Hippocampal formation (tissue), 2 donors: ENCODE data around the gene R3HDM2.
"Not testable (repeated sequence)": the region's sequence is repeated elsewhere in the genome, so short reads cannot be mapped to it uniquely, and the experiment has no call there.

Experiments
- DNase-seq, 2 donors: peaks; one replicate each; lab custom pipeline; 2025; lab: John Stamatoyannopoulos, UW

R3HDM2 gene

DNA sequence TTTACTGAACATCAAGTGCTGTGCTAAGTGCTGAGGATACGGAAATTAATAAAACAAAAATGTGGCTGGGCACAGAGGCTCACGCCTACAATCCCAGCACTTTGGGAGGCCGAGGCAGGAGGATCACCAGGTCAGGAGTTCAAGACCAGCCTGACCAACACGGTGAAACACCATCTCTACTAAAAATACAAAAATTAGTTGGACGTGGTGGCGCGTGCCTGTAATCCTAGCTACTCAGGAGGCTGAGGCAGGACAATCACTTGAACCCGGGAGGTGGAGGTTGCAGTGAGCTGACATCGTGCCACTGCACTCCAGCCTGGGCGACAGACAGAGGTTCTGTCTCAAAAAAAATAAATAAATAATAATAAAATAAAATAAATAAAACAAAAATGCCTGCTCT is 3.9 kb downstream of the R3HDM2 start:
- DNase-seq = not testable (repeated sequence)

DNA sequence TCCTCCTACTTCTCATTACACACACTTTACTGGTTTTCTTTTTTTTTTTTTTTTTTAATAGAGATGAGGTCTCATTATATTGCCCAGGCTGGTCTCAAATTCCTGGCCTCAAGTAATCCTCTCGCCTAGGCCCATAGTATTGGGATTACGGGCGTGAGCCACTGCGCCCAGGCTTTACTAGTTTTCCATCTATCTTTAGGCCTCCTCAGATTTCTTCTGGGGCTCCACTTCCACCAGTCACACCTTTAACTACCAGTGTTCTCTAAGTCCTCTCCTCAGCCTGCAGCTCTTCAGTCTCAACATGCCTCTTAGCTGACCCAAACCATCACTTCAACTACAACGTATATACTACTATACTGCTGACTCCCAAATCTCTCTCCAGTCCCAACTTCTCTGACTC is 10.4 kb downstream of the R3HDM2 start:
- DNase-seq = no peak

DNA sequence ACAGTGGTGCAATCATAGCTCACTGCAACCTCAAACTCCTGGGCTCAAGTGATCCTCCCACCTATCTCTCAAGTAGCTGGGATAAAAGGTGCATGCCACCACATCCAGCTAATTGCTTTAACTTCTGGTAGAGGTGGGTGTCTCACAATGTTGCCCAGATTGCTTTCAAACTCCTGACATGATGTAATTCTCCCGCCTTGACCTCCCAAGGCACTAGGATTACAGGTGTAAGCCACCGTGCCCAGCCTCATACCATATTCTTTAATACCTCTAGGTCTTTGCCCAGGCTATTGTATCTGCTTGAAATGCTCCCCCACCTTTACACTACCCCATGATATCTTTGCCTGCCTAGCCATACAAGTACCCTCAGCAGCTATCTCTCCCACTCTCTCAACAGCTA is 11.3 kb downstream of the R3HDM2 start:
- DNase-seq = no peak

DNA sequence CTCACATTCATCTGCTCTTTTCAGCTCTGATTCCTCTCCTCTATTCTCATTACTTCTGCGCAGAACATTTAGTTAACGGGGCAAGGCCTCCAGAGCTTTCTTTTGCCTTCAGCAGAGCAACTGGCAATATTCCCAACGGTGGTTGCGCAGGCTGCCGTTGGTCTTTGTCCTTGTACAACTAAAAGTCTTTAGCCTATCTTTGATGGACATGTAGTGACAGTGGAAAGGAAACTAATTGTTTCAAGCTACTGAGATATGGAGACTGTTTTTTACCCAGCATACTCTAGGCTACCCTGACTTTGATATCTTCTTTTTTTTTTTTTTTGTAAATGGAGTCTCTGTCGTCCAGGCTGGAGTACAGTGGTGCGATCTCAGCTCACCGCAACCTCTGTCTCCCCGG is 12.6 kb downstream of the R3HDM2 start:
- DNase-seq = no peak

DNA sequence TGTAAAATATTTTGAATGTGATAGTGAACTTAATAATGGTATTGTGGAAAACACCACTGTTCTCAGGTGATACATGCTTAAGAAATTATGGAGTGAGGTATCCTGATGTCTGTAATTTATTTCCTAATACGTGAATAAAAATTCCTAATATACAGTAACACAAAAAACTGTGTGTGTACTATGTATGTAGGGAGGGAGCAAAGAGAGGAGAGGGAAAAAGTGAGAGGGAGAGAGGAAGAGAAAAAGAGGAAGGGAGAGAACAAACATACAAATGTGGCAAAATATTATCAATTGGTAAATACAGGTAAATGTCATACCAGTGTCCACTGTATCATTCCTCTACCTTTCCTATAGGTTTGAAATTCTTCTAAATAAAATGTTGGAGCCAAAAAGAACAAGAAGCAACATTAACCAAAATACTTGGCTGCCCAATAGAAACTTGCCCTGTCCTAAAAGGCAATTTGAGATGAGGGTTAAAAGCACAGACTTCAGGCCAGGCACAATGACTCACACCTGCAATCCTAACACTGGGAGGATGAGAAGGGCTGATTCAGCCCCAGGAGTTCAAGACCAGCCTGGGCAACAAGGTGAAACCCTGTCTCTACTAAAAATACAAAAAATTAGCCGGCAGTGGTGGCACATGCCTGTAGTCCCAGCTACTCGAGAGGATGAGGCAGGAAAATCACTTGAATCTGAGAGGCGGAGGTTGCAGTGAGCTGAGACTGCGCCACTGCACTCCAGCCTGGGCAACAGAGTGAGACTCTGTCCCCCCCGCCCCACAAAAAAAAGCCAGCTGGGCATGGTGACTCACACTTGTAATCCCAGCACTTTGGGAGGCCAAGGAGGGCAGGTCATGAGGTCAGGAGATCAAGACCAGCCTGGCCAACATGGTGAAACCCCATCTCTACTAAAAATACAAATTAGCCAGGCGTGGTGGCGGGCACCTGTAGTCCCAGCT is 14.5 kb downstream of the R3HDM2 start:
- no peak for DNase-seq

DNA sequence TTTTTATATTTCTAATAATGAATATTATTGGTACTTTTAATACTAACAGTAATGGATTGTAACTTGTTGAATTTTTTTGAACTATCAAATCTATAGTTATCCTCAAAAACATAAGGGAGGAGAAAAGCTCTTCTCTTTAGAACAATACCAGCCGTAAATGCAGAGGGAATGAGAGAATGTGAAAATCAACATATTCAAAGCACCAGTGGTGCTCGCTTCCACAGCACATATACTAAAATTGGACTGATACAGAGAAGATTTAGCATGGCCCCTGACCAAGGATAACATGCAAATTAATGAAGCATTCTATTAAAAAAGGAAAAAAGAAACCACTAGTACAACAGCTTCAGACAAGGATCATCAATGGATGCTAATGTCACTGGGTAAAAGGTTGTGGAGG is 15.8 kb downstream of the R3HDM2 start:
- DNase-seq = no peak

DNA sequence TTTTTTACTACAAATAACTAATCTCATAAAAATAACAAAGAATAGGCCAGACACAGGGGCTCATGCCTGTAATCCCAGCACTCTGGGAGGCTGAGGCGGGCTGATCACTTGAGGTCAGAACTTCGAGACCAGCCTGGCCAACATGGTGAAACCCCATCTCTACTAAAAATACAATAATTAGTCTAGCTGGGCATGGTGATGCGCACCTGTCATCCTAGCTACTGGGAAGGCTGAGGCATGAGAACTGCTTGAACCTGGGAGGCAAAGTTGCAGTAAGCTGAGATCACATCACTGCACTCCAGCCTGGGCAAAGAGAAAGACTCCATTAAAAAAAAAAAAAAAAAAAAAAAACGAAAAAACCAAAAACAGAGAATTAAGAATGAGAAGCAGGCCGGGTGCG is 16.7 kb downstream of the R3HDM2 start:
- DNase-seq = not testable (repeated sequence)

DNA sequence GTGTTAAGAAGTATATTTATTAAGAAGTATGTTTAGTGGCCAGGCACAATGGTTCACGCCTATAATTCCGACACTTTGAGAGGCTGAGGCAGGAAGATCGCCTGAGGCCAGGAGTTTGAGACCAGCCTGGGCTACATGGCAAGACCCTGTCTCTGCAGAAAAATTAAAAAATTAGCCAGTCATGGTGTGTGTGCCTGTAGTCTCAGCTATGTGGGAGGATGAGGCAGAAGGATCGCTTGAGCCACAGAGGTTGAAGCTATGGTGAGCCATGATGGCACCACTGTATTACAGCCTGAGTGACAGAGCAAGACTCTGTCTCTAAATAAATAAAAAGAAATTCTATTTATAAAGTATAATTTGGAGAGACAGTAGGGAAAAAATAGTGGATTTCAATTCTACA is 20.3 kb downstream of the R3HDM2 start:
- no peak for DNase-seq

DNA sequence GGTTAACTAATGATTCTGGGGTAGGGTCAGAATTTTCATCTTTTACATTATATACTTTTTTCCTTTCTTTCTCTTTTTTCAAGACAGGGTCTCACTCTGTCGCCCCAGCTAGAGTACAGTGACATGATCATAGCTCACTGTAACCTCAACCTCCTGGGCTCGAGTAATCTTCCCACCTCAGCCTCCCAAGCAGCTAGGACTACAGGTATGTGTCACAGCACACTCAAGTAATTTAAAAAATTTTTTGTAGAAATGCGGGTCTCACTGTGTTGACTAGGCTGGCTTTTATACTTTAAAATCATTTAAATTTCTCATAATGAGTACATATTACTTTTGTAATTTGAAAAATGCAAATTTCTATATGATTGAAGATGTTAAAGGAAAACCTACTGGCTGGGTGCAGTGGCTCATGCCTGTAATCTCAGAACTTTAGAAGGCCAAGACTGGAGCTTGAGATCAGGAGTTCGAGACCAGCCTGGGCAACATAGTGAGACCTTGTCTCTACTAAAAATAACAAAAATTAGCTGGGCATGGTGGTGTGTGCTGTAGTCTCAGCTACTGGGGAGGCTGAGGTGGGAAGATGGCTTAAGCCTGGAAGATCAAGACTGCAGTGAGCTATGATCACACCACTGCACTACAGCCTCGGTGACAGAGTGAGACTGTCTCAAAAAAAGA is 25.7 kb downstream of the R3HDM2 start:
- no peak for DNase-seq

DNA sequence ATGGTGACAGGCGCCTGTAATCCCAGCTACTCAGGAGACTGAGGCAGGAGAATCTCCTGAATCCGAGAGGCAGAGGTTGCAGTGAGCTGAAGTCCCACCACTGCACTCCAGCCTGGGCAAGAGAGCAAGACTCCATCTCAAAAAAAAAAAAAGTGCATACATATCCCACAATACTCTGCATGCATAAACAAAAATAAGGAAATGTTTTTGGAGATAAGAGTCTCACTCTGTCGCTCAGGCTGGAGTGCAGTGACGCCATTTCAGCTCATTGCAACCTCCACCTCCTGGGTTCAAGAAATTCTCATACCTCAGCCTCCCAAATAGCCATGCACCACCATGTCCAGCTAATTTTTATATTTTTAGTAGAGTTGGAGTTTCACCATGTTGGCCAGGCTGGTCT is 28.7 kb downstream of the R3HDM2 start:
- not testable (repeated sequence) for DNase-seq

DNA sequence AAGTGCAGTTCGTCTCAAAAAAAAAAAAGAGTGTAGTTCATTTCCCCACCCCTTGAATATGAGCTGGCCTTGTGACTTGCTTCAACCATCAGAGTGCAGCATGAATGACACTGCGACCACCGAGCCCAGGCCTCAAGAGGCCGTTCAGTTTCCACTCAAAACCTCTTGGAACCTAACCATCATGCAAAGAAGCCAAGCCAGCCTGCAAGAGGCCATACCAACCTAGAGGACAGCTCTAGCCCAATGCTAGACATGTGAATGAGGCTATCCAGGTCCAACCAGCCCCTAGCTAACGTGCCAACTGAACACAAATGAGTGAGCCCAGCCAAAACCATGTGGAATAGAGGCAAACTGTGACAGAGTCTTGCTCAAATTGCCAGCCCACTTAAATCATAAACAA is 29.7 kb downstream of the R3HDM2 start:
- no peak for DNase-seq

DNA sequence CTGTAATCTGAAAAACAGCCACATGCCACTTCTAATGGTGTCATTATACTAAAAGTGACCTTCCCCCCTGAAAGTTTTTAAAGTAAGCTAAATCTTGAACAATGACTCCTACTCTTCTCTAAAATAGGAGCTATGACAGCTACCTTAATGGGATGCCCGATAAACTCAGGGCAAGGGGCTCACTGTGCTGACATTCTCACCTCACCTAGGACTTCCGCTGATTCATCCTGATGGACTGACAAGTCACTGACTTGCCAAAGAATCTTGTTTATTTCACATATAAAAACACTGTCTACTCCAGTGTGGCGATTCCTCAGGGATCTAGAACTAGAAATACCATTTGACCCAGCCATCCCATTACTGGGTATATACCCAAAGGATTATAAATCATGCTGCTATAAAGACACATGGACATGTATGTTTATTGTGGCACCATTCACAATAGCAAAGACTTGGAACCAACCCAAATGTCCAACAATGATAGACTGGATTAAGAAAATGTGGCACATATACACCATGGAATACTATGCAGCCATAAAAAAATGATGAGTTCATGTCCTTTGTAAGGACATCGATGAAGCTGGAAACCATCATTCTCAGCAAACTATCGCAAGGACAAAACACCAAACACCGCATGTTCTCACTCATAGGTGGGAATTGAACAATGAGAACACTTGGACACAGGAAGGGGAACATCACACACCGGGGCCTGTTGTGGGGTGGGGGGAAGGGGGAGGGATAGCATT is 31.0 kb downstream of the R3HDM2 start:
- DNase-seq = not testable (repeated sequence)

DNA sequence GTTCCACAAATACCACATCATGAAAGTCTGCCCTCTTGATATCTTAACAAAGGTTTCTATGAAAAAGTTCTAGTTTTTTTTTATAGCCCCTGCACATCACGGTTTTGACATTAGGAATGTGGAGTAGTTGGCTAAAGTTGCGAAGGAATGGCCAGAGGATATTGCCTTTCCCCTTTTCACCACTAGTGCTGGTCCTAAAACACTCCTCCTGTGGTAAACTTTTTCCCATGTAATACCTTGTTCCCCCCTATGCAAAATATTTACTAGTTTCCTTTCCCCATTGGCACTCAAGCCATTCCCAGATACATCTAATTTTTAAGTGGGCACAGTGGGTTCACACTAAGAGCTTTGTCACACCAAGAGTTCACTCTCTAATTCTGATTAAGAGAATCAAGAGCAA is 33.4 kb downstream of the R3HDM2 start:
- DNase-seq = no peak

DNA sequence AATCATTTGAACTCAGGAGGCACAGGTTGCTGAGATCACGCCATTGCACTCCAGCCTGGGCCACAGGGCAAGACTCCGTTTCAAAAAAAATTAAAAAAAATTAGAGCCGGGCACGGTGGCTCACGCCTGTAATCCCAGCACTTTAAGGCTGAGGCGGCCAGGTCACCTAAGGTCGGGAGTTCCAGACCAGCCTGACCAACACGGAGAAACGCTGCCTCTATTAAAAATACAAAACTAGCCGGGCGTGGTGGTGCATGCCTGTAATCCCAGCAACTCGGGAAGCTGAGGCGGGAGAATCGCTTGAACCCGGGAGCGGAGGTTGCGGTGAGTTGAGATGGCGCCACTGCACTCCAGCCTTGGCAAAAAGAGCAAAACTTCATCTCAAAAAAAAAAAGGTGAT is 35.7 kb downstream of the R3HDM2 start:
- no peak for DNase-seq

DNA sequence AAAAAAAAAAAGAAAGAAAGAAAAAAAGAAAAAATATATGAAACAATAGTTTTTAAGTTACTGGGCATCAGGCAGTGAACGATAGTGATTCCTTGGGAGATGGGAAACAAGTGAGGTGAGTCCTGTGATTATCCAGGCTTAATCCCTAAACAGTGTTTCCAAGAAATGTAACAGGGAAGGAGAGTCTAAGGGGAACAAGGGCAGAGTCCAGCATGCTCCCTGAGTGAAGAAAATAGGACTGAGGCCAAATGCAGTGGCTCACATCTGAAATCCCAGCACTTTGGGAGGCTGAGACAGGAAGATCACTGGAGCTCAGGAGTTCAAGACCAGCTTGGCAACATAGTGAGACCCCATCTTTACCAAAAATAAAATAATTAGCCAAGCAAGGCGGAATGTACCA is 40.7 kb downstream of the R3HDM2 start:
- no peak for DNase-seq

DNA sequence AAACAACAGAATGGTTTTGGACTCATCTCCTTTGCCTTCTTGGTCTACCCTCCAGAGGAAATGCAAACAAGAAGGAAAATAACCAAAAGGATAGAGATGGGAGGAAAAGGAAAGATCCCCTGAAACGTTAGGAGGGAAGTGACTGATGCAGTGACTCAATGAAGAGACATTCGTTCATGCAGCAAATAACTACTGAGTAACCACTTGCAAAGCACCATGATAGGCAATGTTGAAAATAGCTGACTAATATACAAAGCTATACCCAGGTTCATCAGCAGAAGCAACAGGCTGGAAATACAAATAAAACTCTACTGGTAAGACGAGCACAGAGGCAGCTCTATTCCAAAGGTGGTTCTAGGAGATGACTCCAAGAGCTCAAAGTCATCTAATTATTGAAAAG is 41.8 kb downstream of the R3HDM2 start:
- DNase-seq = no peak

DNA sequence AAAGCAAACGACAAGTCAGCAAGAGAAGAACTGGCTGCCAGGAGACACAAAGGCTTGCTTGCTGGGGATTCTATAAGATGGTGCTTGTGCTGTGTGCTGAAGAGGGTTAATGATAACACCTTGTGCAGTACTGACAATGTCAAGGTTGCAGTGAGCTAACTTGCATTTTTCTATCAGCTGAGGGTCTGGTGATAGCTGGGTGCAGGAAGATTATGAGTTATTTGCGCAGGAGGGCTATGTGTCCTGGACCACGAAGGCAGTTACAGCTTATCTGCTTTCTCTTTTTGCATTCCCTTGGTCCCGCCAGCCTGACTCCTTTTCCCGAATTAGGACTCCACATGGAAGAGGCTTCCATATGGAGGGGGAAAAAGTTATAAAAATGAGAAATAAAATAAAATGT is 42.4 kb downstream of the R3HDM2 start:
- no peak for DNase-seq

DNA sequence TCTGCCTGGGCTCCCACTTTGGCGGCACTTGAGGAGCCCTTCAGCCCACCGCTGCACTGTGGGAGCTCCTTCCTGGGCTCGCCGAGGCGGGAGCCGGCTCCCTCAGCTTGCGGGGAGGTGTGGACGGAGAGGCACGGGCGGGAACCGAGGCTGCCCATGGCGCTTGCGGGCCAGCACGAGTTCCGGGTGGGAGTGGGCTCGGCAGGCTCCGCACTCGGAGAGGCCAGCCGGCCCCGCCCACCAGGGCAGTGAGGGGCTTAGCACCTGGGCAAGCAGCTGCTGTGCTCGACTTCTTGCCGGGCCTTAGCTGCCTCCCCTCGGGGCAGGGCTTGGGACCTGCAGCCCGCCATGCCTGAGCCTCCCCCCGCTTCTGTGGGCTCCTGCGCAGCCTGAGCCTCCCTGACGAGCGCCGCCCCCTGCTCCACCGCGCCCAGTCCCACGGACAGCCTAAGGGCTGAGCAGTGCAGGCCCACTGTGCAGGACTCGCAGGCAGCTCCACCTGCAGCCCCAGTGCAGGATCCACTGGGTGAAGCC is 44.6 kb downstream of the R3HDM2 start:
- no peak for DNase-seq

DNA sequence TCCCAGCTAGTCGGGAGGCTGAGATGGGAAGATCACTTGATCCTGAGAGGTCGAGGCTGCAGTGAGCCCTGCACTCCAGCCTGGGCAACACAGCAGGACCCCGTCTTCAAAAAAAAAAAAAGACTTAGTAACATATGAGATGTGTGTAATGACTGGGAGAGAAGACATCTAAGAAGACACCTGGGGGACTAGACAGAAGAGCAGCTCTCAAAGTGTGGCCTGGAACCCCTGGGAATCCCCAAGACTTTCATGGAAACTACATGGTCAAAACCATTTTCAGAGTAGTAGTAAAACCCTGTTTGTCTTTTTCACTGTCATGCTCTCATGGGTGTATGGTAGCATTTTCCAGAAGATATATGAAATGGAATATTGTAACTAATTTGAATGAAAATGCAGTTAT is 45.3 kb downstream of the R3HDM2 start:
- DNase-seq = no peak

DNA sequence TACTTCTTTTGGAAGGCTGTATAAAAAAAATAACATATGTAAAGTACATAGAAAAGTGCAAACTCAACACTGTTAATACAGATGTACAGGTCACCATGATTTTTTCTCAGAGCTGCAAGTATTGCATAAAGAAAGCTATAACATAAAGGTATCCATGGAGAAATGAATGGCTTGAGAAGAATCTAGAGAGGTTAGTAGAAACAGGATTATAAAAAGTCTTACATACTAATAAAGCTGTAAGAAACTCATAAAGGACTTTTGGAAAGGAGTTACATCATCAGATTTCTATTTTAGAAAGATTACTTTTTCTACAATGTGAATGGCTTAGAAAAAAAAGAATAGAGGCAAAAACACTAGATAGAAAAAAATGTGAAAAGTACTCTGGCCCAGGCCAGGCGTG is 46.4 kb downstream of the R3HDM2 start:
- no peak for DNase-seq

DNA sequence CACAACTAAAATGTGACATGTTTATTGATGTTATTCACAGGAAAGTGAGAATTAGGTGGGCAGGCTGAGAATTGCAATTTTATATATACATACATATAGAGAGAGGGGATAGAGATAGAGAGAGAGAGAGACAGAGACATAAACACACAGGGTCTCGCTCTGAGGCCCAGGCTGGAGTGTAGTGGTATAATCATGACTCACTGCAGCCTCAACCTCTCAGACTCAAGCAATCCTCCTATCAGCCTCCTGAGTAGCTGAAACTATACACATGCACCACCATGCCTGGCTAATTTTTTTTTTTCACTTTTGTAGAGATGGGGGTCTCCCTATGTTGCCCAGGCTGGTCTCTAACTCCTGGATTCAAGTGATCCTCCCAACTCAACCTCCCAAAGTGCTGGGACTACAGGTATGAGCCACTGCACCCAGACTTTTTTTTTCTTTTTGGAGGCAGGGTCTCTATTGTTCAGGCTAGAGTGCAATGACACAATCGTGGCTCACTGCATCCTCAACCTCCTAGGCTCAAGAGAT is 49.1 kb downstream of the R3HDM2 start:
- no peak for DNase-seq

DNA sequence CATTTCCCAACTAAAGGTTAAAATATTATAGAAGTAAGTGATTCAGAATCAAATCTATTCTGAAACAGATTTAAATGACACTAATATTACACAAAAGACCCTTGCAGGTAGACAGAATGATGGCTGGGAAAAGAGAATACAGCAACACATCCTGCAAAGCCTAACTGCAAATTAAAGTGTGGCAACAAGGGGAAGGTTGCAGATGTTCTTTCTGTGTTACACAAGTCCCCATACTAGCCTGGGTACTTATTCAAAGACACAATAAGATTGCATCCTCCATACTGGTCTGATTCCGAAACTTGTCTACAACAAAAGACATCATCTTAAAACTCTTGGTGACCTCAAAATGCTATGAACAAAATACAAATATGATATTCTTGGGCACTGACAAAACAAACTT is 50.5 kb downstream of the R3HDM2 start:
- no peak for DNase-seq
